Gastroesophageal sphincter (tissue), 3 donors: ENCODE results near the gene PIK3R5.

ENCODE experiments used
- CTCF ChIP-seq, 4 experiments: fragments of 200-600 bp in 2 of 4; fragments of 450-650 bp in 2 of 4; sonication (generic) in 1 of 4; IDR thresholded peaks; one replicate each; pipeline ENCODE4 v1.5.1; 2017 to 2019; ENCODE audit warnings: antibody characterized with exemption in 4 of 4, mild to moderate bottlenecking in 2 of 4, moderate library complexity in 2 of 4
- EP300 ChIP-seq: sonication (generic); formaldehyde crosslinking; IDR thresholded peaks from one replicate; pipeline ENCODE4 v1.6.1; 2017; ENCODE audit warnings: antibody characterized with exemption, mild to moderate bottlenecking
- POLR2AphosphoS5 ChIP-seq: sonication (generic); formaldehyde crosslinking; IDR thresholded peaks from one replicate; pipeline ENCODE4 v1.6.1; 2017; ENCODE audit warnings: antibody characterized with exemption

GRCh38 chr17:8955021-8955959 lies 10.2 kb downstream of the PIK3R5 start:
- TF ChIP-seq CTCF (IDR thresholded peaks at IDR 0.05) = no peak
- no peak for TF ChIP-seq EP300
- no peak for TF ChIP-seq POLR2AphosphoS5
